Hair follicle dermal papilla cell (primary cell): ENCODE results near the gene OXT. TPM values are rescaled to one million over a fixed set of nuclear protein-coding genes. Genes with fewer than 3 reads are reported as not detected.

Experiments
- total RNA-seq: library from RNA; depleted of rRNA; stranded (reverse); fragments of >200 nt; gene quantifications from 2 replicates; pipeline ENCODE4 v1.2.3, GENCODE V29; 2012

The OXT gene
- total RNA-seq = not detected in 2 replicates

GRCh38 chr20:3071610-3072529 is at the start of gene OXT:
Gene OXT, plus strand, starts transcription at chr20:3071620. Its CDS starts 36 bp downstream, at chr20:3071656.

GRCh38 chr20:3043322-3043721 is 28.1 kb upstream of the OXT start, which contains the start of gene GNRH2:
Gene GNRH2, plus strand, starts transcription at chr20:3043622. Its CDS starts 793 bp downstream, at chr20:3044415.

GRCh38 chr20:3045816-3046676 is 25.4 kb upstream of the OXT start, which contains the start of gene MRPS26:
Gene MRPS26, plus strand, starts transcription at chr20:3046052. Its CDS starts 17 bp downstream, at chr20:3046069.

GRCh38 chr20:3084283-3084985 is 13.0 kb downstream of the OXT start, which contains the start of gene AVP:
Gene AVP, minus strand, starts transcription at chr20:3084724. Its CDS starts 50 bp downstream, at chr20:3084674.

Other genes with a start within 250 kb of the OXT start
- 37.6 and 38.6 TPM in 2 replicates for gene PCED1A, start 231.0 kb upstream of the OXT start, total RNA-seq
- gene VPS16, start 230.9 kb upstream of the OXT start, total RNA-seq = 46.4 and 47.6 TPM in 2 replicates
- 59.0 and 63.4 TPM in 2 replicates for gene PTPRA, start 198.1 kb upstream of the OXT start, total RNA-seq
- 0.49 TPM in 1 of 2 replicates, not detected in the other for gene GNRH2, start 28.0 kb upstream of the OXT start, total RNA-seq
- 15.3 and 20.4 TPM in 2 replicates for gene MRPS26, start 25.6 kb upstream of the OXT start, total RNA-seq
- not detected in 2 replicates for gene AVP, start 13.1 kb downstream of the OXT start, total RNA-seq
- 15.2 and 16.4 TPM in 2 replicates for gene FASTKD5, start 88.2 kb downstream of the OXT start, total RNA-seq
- 6.2 and 6.6 TPM in 2 replicates for gene UBOX5, start 88.2 kb downstream of the OXT start, total RNA-seq
- 6.8 and 8.7 TPM in 2 replicates for gene LZTS3, start 101.9 kb downstream of the OXT start, total RNA-seq
- gene DDRGK1, start 133.1 kb downstream of the OXT start, total RNA-seq = 17.4 and 17.7 TPM in 2 replicates
- gene ITPA, start 137.9 kb downstream of the OXT start, total RNA-seq = 20.1 and 35.9 TPM in 2 replicates
- gene SLC4A11, start 167.6 kb downstream of the OXT start, total RNA-seq = 1.3 and 1.9 TPM in 2 replicates